Activated T-cell treated with anti-CD3 and anti-CD28 coated beads, Interleukin-2, amount 50 U/mL, for 48 hours (primary cell): Measurements from ENCODE around the gene PRUNE2.
"Not testable (repeated sequence)": the region's sequence is repeated elsewhere in the genome, so short reads cannot be mapped to it uniquely, and the experiment has no call there.

ENCODE experiments used
- DNase-seq, 2 experiments: peaks; one replicate each; pipeline ENCODE4 v3.0.0-alpha.2; 2020

PRUNE2 gene

GRCh38 chr9:76905791-76906646 lies at the start of gene PRUNE2:
PRUNE2 (minus strand) TSS chr9:76906114; CDS start chr9:76905963, 151 bp downstream.
- DNase-seq = peak; percentile 25 to 44

DNA sequence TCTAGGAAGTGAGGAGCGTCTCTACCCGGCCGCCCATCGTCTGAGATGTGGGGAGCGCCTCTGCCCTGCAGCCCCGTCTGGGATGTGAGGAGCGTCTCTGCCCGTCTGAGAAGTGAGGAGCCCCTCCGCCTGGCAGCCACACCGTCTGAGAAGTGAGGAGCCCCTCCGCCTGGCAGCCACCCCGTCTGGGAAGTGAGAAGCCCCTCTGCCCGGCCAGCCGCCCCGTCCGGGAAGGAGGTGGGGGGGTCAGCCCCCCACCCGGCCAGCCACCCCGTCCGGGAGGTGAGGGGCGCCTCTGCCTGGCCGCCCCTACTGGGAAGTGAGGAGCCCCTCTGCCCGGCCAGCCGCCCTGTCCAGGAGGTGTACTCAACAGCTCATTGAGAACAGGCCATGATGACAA lies 49.5 kb upstream of the PRUNE2 start:
- not testable (repeated sequence) for DNase-seq

- DNase-seq = no peak
Observed at GRCh38 chr9:76949865-76950264, 44.0 kb upstream of the PRUNE2 start.

DNA sequence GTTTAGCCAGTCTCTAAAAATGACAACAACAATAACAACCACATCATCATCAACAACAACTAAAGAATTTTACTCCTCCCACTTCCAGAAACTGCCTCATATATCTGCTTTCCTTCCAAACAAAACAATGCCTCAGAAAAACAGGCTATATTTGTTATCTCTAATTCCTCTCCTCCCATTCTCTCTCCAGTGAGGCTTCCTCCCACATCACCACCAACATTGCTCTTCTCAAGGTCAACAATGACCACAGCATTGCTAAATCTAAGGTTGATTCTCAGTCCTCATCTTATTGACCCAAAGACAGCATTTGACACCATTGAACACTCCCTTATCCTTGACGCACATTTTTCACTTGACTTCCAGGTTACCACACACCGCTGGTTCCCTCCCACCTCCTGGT lies 38.1 kb upstream of the PRUNE2 start:
- no peak for DNase-seq

- no peak for DNase-seq
Observed at GRCh38 chr9:76943054-76943453, 37.1 kb upstream of the PRUNE2 start.

DNA sequence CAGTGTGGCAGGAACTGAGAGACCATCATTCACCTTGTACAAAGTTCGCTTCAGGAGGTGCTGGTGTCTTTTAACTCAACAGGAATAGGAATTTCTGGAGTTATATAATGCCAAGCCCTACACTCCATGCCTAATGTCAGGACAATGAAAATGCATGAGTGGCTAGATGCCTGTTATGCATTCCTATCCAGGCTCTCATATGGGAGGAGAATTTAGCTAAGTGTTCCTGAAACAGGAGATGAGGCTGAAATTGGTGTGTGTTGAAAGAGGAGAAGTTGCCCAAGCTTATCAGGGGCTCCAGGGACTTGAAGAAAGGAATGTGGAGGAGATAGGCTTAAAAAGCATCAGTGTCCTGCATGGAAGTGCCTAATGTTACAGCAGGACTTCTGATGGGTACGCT lies 26.8 kb upstream of the PRUNE2 start:
- DNase-seq = no peak

- DNase-seq = no peak
Observed at GRCh38 chr9:76932265-76932664, 26.4 kb upstream of the PRUNE2 start.

GRCh38 chr9:76927540-76928240 lies 21.8 kb upstream of the PRUNE2 start:
- no peak for DNase-seq

- DNase-seq = no peak
Observed at GRCh38 chr9:76926846-76927245, 20.9 kb upstream of the PRUNE2 start.

GRCh38 chr9:76926324-76926741 lies 20.4 kb upstream of the PRUNE2 start:
- DNase-seq = no peak

DNA sequence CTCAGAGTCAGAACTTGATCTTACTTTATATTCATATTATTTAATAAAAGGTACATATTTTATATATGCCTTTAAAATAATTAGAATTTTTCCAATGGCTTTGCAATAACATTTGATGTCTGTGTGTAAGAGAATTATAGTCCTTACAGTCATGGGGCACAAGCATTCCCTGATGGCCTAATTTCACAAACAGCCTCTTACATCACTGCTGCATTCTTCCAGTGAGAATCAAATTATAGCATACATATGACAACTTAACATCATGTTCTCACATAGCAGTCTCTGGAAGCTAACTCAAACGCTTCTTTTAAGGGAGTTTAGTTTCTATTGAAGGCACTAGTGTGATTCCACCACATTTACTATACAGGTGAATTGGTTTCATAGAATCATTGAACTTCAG lies 15.3 kb upstream of the PRUNE2 start:
- no peak for DNase-seq

- DNase-seq = no peak
Observed at GRCh38 chr9:76917299-76917698, 11.4 kb upstream of the PRUNE2 start.

DNA sequence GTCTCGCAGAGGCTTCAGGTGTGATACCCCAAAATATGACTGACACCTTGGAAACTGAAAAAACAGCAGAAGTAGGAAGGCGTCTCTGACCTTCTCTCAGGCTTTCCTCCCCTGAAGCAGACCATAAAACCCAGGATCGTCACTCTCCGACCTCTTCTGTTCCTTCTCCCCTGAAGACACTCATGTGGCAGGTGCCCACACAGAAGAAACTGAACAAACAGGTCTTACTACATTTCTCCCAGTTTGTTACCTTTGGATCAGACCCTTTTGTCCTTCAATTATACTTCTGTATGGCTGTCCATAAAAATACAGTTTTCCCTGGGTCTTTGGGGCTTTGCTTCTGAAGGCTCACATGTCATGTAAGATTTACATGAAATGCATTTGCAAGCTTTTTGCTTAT lies 10.3 kb upstream of the PRUNE2 start:
- DNase-seq = no peak

GRCh38 chr9:76913467-76913866 lies 7.6 kb upstream of the PRUNE2 start:
- DNase-seq = no peak

- DNase-seq = no peak
Observed at GRCh38 chr9:76912636-76913275, 6.8 kb upstream of the PRUNE2 start.

DNA sequence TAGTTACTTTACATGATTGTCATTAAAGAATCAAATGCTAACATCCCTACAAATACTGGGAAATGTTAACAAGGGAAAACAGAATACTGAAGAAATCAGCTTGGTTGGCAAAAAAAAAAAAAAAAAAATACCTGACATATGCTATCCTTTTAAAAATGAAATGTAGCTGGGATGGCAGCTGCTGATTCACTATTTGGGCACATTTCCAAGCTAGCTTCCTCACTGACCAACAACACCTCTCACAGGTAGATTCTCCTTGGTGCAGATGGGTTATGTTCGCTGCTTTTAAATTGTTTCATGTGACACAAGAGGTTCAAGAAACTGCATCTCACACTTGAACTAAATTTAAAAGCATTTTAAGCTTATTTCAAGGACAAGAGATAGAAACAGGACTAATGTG lies 6.1 kb upstream of the PRUNE2 start:
- no peak for DNase-seq

- no peak for DNase-seq
Observed at GRCh38 chr9:76910861-76911260, 4.9 kb upstream of the PRUNE2 start.

- DNase-seq = no peak
Observed at GRCh38 chr9:76906647-76906975, 697 bp upstream of the PRUNE2 start.

DNA sequence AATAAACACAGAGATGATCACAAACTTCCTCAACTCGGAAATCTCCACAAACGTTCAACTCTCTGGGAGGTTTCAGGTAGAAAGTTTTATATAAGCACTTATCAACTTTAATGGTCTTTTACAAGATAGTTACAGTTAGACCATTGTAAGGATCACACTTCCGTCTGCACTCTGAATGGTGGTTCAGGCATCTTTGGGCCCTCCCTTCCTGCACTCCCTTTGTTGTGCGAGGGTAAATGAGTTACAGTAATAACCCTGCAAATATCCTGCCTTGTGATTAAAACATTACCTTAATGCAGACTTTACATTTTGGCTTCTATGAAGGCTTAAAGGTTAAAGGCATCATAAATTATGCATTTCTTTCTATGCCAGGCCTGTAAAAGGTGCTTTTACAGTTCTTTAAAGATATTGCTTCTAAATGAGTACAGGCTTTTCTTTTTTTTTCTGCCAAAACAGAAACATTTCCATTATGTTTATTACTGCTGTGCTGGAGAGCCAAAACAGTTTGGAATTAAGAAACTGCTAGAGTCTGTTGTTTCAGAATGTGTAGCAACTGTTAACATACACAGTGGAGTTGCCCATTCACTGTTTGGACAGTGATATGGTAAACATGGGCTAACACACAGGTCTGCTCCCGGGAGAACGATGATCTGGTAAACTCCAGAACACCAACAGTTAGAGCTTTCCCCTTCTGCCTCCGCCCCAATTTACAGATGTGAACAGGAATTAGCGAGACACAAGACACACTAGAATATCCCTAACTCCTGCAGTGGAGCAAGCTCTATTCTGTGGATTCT lies 1.1 kb downstream of the PRUNE2 start:
- DNase-seq = no peak

DNA sequence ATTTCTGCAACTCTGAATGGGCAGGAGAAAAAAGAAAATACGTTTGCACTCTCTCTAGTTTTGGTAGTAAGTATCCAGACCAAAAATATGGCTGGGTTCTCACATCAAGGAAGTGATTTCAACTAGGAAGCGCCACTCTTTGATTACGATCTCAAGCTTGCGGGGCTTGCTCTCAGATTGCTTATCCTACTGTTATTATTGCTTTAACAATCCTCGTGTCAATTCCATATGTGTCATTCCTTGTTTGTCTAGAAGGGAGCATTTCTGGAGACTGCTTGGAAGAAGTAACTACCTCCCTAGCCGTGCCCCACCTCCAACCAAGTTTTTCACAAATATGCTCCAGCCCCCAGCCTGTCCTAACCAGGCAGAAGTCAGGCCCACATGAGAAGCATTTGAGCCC lies 3.5 kb downstream of the PRUNE2 start:
- no peak for DNase-seq

DNA sequence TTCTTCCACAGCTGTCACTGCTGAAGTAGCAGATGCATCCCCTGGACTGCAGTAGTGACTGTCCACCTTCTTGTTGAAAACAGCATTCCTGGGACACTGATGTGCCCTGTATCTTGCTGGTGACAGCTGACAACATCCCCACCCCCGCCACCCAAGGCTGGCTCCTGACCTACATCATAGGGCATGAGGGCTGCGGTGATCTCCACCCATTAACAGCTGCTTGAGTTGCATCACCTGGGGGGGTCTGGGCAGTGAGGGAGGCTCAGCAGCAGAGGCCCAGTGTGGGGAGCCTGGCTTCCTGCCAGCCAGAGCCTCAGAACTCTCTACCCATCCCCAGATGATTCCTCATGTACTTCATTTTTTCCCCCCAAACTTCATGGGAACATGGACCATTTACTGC lies 4.1 kb downstream of the PRUNE2 start:
- DNase-seq = no peak

- no peak for DNase-seq
Observed at GRCh38 chr9:76900884-76901440, 5.0 kb downstream of the PRUNE2 start.

- no peak for DNase-seq
Observed at GRCh38 chr9:76898786-76899185, 7.1 kb downstream of the PRUNE2 start.
